Measurements from ENCODE around the gene BCL2. TPM values are rescaled to one million over a fixed set of nuclear protein-coding genes. Genes with fewer than 3 reads are reported as not detected.

The BCL2 gene
- total and polyA plus RNA-seq, 9 of the 15 experiments (the other 6 are each of a cell fraction or from before 2014, with no cell fraction given) = 0.10 to 1.1 (median 0.65) TPM

DNA sequence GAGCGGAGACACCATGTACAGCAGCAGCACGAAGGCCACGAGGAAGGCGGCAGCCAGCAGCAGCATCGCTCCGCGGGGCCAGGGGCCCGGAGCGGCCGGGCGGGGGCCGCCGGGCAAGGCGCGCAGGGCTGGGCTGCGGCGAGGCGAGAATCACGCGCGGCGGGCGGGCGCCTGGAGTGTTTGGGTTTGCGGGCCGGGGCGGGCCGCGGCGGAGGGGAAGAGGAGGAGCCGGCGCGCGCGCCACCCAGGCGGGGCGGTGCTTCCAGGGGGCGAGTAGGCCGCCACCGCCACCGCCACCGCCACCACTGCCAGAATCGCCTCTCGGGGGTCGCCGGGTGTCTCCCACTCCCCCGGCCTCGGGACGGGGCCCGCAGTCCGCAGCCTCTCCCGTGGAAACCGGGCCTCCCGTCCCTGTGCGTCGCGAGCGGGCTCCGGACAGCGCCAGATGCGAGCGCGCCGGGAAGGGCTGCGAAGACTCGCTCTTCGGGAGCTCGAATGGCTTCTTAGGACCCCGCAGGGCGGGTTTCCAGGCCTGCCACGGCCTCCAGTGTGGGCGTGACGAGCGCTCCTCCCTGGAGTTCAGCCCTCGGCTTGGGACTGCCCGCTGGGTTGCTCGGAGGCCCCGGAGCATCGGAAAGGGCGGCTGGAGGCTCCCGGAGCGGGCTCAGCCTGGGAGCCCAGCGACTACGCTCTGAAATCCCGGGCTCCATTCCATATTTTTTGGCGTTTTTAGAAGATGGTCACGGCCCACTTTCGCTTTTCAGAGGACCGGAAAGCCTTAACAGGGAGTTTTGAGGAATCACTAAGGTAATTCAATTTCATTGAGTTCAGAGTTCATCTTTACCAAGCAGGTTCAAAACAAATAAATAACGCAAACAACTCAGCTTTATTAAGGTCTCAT lies 47.7 kb upstream of the BCL2 start, which contains the start of gene KDSR (continued):
- TF ChIP-seq MYC (IDR thresholded peaks at IDR 0.05; ENCODE audit: low read depth, low read length) = 0 out of 2 replicates have a peak, but pooled peaks have one; percentile 34
- no peak for TF ChIP-seq MYC (CRISPR knock-in tag; IDR thresholded peaks at IDR 0.05; ENCODE audit: borderline replicate concordance, low read depth)
- TF ChIP-seq, protein P1, sequence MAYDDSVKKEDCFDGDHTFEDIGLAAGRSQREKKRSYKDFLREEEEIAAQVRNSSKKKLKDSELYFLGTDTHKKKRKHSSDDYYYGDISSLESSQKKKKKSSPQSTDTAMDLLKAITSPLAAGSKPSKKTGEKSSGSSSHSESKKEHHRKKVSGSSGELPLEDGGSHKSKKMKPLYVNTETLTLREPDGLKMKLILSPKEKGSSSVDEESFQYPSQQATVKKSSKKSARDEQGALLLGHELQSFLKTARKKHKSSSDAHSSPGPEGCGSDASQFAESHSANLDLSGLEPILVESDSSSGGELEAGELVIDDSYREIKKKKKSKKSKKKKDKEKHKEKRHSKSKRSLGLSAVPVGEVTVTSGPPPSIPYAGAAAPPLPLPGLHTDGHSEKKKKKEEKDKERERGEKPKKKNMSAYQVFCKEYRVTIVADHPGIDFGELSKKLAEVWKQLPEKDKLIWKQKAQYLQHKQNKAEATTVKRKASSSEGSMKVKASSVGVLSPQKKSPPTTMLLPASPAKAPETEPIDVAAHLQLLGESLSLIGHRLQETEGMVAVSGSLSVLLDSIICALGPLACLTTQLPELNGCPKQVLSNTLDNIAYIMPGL (CRISPR knock-in tag; IDR thresholded peaks at IDR 0.05) = peak; percentile 30; the same call in 1 of the 2 replicates
- no peak for TF ChIP-seq PHB2 (IDR thresholded peaks at IDR 0.05; ENCODE audit: low read depth)
- TF ChIP-seq, protein P2, sequence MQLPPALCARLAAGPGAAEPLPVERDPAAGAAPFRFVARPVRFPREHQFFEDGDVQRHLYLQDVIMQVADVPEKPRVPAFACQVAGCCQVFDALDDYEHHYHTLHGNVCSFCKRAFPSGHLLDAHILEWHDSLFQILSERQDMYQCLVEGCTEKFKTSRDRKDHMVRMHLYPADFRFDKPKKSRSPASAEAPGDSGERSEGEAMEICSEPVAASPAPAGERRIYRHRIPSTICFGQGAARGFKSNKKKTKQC (CRISPR knock-in tag; IDR thresholded peaks at IDR 0.05) = no peak
- TF ChIP-seq EP400 (IDR thresholded peaks at IDR 0.05) = peak; percentile 64
- no peak for TF ChIP-seq ZNF699 (CRISPR knock-in tag; IDR thresholded peaks at IDR 0.05; ENCODE audit: insufficient replicate concordance)
- TF ChIP-seq ZNF121 (CRISPR knock-in tag; conservative IDR thresholded peaks at IDR 0.05) = no peak
- peak; percentile 70 for TF ChIP-seq SAFB (IDR thresholded peaks at IDR 0.05; ENCODE audit: borderline replicate concordance, low read depth, low read length)
- TF ChIP-seq, protein P3, sequence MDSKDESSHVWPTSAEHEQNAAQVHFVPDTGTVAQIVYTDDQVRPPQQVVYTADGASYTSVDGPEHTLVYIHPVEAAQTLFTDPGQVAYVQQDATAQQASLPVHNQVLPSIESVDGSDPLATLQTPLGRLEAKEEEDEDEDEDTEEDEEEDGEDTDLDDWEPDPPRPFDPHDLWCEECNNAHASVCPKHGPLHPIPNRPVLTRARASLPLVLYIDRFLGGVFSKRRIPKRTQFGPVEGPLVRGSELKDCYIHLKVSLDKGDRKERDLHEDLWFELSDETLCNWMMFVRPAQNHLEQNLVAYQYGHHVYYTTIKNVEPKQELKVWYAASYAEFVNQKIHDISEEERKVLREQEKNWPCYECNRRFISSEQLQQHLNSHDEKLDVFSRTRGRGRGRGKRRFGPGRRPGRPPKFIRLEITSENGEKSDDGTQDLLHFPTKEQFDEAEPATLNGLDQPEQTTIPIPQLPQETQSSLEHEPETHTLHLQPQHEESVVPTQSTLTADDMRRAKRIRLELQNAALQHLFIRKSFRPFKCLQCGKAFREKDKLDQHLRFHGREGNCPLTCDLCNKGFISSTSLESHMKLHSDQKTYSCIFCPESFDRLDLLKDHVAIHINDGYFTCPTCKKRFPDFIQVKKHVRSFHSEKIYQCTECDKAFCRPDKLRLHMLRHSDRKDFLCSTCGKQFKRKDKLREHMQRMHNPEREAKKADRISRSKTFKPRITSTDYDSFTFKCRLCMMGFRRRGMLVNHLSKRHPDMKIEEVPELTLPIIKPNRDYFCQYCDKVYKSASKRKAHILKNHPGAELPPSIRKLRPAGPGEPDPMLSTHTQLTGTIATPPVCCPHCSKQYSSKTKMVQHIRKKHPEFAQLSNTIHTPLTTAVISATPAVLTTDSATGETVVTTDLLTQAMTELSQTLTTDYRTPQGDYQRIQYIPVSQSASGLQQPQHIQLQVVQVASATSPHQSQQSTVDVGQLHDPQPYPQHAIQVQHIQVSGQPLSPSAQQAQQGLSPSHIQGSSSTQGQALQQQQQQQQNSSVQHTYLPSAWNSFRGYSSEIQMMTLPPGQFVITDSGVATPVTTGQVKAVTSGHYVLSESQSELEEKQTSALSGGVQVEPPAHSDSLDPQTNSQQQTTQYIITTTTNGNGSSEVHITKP (IDR thresholded peaks at IDR 0.05; ENCODE audit: partially characterized antibody) = peak; percentile 43
- TF ChIP-seq, protein P4, sequence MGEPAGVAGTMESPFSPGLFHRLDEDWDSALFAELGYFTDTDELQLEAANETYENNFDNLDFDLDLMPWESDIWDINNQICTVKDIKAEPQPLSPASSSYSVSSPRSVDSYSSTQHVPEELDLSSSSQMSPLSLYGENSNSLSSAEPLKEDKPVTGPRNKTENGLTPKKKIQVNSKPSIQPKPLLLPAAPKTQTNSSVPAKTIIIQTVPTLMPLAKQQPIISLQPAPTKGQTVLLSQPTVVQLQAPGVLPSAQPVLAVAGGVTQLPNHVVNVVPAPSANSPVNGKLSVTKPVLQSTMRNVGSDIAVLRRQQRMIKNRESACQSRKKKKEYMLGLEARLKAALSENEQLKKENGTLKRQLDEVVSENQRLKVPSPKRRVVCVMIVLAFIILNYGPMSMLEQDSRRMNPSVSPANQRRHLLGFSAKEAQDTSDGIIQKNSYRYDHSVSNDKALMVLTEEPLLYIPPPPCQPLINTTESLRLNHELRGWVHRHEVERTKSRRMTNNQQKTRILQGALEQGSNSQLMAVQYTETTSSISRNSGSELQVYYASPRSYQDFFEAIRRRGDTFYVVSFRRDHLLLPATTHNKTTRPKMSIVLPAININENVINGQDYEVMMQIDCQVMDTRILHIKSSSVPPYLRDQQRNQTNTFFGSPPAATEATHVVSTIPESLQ (CRISPR knock-in tag; IDR thresholded peaks at IDR 0.05) = no peak
- peak; percentile 45; the same call in 1 of the 2 replicates for TF ChIP-seq HCFC1 (IDR thresholded peaks at IDR 0.05; ENCODE audit: low read depth, low read length)
- TF ChIP-seq ZNF354B (CRISPR knock-in tag; IDR thresholded peaks at IDR 0.05) = no peak
- peak; percentile 36; the same call in 1 of the 2 replicates for TF ChIP-seq TEAD4 (IDR thresholded peaks at IDR 0.05; ENCODE audit: low read length)
- TF ChIP-seq TEAD4 (CRISPR knock-in tag; IDR thresholded peaks at IDR 0.05; ENCODE audit: borderline replicate concordance) = no peak
- peak; percentile 43 for TF ChIP-seq CCNT2 (IDR thresholded peaks at IDR 0.05; ENCODE audit: borderline replicate concordance, extremely low read depth, insufficient read length, low read depth, low read length)
- no peak for TF ChIP-seq NFIX (CRISPR knock-in tag; IDR thresholded peaks at IDR 0.05; ENCODE audit: low read depth)
- TF ChIP-seq SMAD2 (IDR thresholded peaks at IDR 0.05; ENCODE audit: low read depth, low read length) = no peak
- peak; percentile 99 for TF ChIP-seq NEUROD1 (IDR thresholded peaks at IDR 0.05; ENCODE audit: borderline replicate concordance, low read depth, low read length, partially characterized antibody)
- TF ChIP-seq PML (IDR thresholded peaks at IDR 0.05; ENCODE audit: low read length) = peak; percentile 18; the same call in 1 of the 2 replicates

Measured in K562 (cell line).